ENCODE data around the gene C4BPB.

GRCh38 chr1:207071426-207071825 is 17.2 kb upstream of the C4BPB start:
- no peak for TF ChIP-seq POLR2A (IDR thresholded peaks at IDR 0.05; ENCODE audit: low read depth, low read length)
- TF ChIP-seq POLR2AphosphoS5 (IDR thresholded peaks at IDR 0.05; ENCODE audit: low read depth, low read length): no peak
- TF ChIP-seq SPI1 (IDR thresholded peaks at IDR 0.05; ENCODE audit: low read depth, low read length): no peak
- TF ChIP-seq TAF1 (IDR thresholded peaks at IDR 0.05; ENCODE audit: low read depth, low read length): no peak
- TF ChIP-seq PAX5 (IDR thresholded peaks at IDR 0.05; ENCODE audit: insufficient read depth, low read length, severe bottlenecking): no peak

All from GM12891 (cell line).